ENCODE results near the gene GPATCH2L. TPM values are rescaled to one million over a fixed set of nuclear protein-coding genes. Genes with fewer than 3 reads are reported as not detected.

GPATCH2L gene
- total RNA-seq, 2 donors from 2014 or later: 53.0 to 58.5 TPM

- intact Hi-C loops (cut with DNase I): no loop called here
- DNase-seq (ENCODE audit: low spot score): no peak
Observed at GRCh38 chr14:76236172-76237130, 84.7 kb downstream of the GPATCH2L start.

- intact Hi-C loops (cut with DNase I): no loop called here
- DNase-seq (ENCODE audit: low spot score): no peak
Observed at GRCh38 chr14:76237349-76237990, 85.7 kb downstream of the GPATCH2L start.

GRCh38 chr14:76245097-76245496, 93.4 kb downstream of the GPATCH2L start:
- intact Hi-C loops (cut with DNase I): no loop called here
- no peak for DNase-seq (ENCODE audit: low spot score)

- intact Hi-C loops (cut with DNase I): no loop called here
- no peak for DNase-seq (ENCODE audit: low spot score)
Observed at GRCh38 chr14:76250302-76250701, 98.6 kb downstream of the GPATCH2L start.

- intact Hi-C loops (cut with DNase I): loop anchor here in 1 of 2 donors (1.0 kb wide), 1 partner anchor 20 kb away; no protein-coding TSS in a partner anchor
- no peak for DNase-seq (ENCODE audit: low spot score)
Observed at GRCh38 chr14:76252471-76252870, 100.7 kb downstream of the GPATCH2L start.

GRCh38 chr14:76253111-76253510, 101.4 kb downstream of the GPATCH2L start:
- no peak for DNase-seq (ENCODE audit: low spot score)
- intact Hi-C loops (cut with DNase I): no loop called here

- DNase-seq (ENCODE audit: low spot score): no peak
- intact Hi-C loops (cut with DNase I): no loop called here
Observed at GRCh38 chr14:76256545-76256944, 104.8 kb downstream of the GPATCH2L start.

- DNase-seq (ENCODE audit: low spot score): no peak
- intact Hi-C loops (cut with DNase I): no loop called here
Observed at GRCh38 chr14:76257111-76257803, 105.5 kb downstream of the GPATCH2L start.

- intact Hi-C loops (cut with DNase I): no loop called here
- no peak for DNase-seq (ENCODE audit: low spot score)
Observed at GRCh38 chr14:76257842-76258397, 106.2 kb downstream of the GPATCH2L start.

- DNase-seq (ENCODE audit: low spot score): no peak
- intact Hi-C loops (cut with DNase I): no loop called here
Observed at GRCh38 chr14:76259029-76259735, 107.5 kb downstream of the GPATCH2L start.

GRCh38 chr14:76260749-76261148, 109.0 kb downstream of the GPATCH2L start:
- intact Hi-C loops (cut with DNase I): no loop called here
- DNase-seq (ENCODE audit: low spot score): no peak

GRCh38 chr14:76261371-76261811, 109.7 kb downstream of the GPATCH2L start:
- no peak for DNase-seq (ENCODE audit: low spot score)
- intact Hi-C loops (cut with DNase I): no loop called here

- intact Hi-C loops (cut with DNase I): no loop called here
- DNase-seq (ENCODE audit: low spot score): no peak
Observed at GRCh38 chr14:76262641-76263040, 110.9 kb downstream of the GPATCH2L start.

Other genes starting within 250 kb of the GPATCH2L start
- 100 to 1,000 TPM; 158 to 188 TPM for gene TGFB3, start 169.9 kb upstream of the GPATCH2L start, total RNA-seq
- 10 to 100 TPM; 44.9 to 79.6 TPM for gene IFT43, start 166.2 kb upstream of the GPATCH2L start, total RNA-seq
- gene ESRRB, start 224.2 kb downstream of the GPATCH2L start, total RNA-seq: under 1 TPM; 0.60 to 0.95 TPM

Data from posterior vena cava (tissue), 2 donors.